ENCODE results near the gene ATP6V0C. TPM values are rescaled to one million over a fixed set of nuclear protein-coding genes. Genes with fewer than 3 reads are reported as not detected.

ATP6V0C gene
- total and polyA plus RNA-seq, 2 of the 13 experiments (the other 11 are each of a cell fraction or from before 2014, with no cell fraction given) = 10.4 to 20.1 TPM

DNA sequence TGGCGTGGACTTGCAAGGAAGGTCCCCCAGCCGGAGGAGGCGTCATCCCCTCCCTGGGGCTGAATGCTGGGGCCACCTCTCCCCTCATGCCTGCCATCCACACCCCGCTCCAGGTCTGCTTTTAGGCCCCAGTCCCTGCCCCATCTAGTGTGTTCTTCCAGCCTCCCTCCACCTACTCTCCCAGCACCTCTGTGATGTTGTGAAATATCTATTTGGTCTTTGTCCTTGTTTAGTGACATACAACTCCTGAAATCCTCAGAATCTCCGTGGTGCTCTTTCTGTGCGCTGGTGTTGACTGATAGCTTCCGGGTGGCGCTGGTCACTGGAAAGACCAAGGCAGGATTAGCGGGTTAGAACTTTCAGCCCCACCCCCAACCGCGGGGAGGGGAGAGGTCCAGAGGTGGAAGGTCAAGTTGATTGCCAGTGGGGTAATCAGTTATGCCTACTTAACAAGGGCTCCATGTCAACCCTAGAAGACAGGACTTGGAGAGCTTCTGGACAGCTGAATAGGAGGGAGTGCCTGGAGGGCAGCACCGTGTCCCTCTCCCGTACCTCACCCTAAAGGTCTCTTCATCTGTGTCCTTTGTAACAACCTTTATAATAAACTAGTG is 28.7 kb upstream of the ATP6V0C start (continued):
- TF ChIP-seq, protein P1, sequence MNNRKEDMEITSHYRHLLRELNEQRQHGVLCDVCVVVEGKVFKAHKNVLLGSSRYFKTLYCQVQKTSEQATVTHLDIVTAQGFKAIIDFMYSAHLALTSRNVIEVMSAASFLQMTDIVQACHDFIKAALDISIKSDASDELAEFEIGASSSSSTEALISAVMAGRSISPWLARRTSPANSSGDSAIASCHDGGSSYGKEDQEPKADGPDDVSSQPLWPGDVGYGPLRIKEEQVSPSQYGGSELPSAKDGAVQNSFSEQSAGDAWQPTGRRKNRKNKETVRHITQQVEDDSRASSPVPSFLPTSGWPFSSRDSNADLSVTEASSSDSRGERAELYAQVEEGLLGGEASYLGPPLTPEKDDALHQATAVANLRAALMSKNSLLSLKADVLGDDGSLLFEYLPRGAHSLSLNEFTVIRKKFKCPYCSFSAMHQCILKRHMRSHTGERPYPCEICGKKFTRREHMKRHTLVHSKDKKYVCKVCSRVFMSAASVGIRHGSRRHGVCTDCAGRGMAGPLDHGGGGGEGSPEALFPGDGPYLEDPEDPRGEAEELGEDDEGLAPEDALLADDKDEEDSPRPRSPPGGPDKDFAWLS (CRISPR knock-in tag; IDR thresholded peaks at IDR 0.05; ENCODE audit: borderline replicate concordance) = no peak
- TF ChIP-seq ZNF713 (CRISPR knock-in tag; IDR thresholded peaks at IDR 0.05) = no peak
- no peak for TF ChIP-seq U2AF1 (optimal IDR thresholded peaks at IDR 0.05; ENCODE audit: low read depth, low read length)
- TF ChIP-seq, protein P2, sequence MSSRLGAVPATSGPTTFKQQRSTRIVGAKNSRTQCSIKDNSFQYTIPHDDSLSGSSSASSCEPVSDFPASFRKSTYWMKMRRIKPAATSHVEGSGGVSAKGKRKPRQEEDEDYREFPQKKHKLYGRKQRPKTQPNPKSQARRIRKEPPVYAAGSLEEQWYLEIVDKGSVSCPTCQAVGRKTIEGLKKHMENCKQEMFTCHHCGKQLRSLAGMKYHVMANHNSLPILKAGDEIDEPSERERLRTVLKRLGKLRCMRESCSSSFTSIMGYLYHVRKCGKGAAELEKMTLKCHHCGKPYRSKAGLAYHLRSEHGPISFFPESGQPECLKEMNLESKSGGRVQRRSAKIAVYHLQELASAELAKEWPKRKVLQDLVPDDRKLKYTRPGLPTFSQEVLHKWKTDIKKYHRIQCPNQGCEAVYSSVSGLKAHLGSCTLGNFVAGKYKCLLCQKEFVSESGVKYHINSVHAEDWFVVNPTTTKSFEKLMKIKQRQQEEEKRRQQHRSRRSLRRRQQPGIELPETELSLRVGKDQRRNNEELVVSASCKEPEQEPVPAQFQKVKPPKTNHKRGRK (CRISPR knock-in tag; IDR thresholded peaks at IDR 0.05) = no peak
- TF ChIP-seq, protein P3, sequence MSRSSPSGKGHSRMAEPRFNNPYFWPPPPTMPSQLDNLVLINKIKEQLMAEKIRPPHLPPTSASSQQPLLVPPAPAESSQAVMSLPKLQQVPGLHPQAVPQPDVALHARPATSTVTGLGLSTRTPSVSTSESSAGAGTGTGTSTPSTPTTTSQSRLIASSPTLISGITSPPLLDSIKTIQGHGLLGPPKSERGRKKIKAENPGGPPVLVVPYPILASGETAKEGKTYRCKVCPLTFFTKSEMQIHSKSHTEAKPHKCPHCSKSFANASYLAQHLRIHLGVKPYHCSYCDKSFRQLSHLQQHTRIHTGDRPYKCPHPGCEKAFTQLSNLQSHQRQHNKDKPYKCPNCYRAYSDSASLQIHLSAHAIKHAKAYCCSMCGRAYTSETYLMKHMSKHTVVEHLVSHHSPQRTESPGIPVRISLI (CRISPR knock-in tag; IDR thresholded peaks at IDR 0.05; ENCODE audit: borderline replicate concordance) = no peak; the same call in 1 of the 2 replicates
- TF ChIP-seq, protein P4, sequence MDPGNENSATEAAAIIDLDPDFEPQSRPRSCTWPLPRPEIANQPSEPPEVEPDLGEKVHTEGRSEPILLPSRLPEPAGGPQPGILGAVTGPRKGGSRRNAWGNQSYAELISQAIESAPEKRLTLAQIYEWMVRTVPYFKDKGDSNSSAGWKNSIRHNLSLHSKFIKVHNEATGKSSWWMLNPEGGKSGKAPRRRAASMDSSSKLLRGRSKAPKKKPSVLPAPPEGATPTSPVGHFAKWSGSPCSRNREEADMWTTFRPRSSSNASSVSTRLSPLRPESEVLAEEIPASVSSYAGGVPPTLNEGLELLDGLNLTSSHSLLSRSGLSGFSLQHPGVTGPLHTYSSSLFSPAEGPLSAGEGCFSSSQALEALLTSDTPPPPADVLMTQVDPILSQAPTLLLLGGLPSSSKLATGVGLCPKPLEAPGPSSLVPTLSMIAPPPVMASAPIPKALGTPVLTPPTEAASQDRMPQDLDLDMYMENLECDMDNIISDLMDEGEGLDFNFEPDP (CRISPR knock-in tag; conservative IDR thresholded peaks at IDR 0.05) = no peak
- TF ChIP-seq, protein P5, sequence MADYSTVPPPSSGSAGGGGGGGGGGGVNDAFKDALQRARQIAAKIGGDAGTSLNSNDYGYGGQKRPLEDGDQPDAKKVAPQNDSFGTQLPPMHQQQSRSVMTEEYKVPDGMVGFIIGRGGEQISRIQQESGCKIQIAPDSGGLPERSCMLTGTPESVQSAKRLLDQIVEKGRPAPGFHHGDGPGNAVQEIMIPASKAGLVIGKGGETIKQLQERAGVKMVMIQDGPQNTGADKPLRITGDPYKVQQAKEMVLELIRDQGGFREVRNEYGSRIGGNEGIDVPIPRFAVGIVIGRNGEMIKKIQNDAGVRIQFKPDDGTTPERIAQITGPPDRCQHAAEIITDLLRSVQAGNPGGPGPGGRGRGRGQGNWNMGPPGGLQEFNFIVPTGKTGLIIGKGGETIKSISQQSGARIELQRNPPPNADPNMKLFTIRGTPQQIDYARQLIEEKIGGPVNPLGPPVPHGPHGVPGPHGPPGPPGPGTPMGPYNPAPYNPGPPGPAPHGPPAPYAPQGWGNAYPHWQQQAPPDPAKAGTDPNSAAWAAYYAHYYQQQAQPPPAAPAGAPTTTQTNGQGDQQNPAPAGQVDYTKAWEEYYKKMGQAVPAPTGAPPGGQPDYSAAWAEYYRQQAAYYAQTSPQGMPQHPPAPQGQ (CRISPR knock-in tag; IDR thresholded peaks at IDR 0.05; ENCODE audit: borderline replicate concordance) = no peak
- peak; percentile 36; the same call in 1 of the 2 replicates for TF ChIP-seq ZBTB38 (CRISPR knock-in tag; IDR thresholded peaks at IDR 0.05)
- TF ChIP-seq, protein P6, sequence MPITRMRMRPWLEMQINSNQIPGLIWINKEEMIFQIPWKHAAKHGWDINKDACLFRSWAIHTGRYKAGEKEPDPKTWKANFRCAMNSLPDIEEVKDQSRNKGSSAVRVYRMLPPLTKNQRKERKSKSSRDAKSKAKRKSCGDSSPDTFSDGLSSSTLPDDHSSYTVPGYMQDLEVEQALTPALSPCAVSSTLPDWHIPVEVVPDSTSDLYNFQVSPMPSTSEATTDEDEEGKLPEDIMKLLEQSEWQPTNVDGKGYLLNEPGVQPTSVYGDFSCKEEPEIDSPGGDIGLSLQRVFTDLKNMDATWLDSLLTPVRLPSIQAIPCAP (CRISPR knock-in tag; IDR thresholded peaks at IDR 0.05; ENCODE audit: low read depth) = no peak
- TF ChIP-seq, protein P7, sequence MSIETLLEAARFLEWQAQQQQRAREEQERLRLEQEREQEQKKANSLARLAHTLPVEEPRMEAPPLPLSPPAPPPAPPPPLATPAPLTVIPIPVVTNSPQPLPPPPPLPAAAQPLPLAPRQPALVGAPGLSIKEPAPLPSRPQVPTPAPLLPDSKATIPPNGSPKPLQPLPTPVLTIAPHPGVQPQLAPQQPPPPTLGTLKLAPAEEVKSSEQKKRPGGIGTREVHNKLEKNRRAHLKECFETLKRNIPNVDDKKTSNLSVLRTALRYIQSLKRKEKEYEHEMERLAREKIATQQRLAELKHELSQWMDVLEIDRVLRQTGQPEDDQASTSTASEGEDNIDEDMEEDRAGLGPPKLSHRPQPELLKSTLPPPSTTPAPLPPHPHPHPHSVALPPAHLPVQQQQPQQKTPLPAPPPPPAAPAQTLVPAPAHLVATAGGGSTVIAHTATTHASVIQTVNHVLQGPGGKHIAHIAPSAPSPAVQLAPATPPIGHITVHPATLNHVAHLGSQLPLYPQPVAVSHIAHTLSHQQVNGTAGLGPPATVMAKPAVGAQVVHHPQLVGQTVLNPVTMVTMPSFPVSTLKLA (IDR thresholded peaks at IDR 0.05) = peak; percentile 44; the same call in 1 of the 2 replicates
- no peak for TF ChIP-seq PAF1 (CRISPR knock-in tag; IDR thresholded peaks at IDR 0.05)
- TF ChIP-seq ZSCAN9 (CRISPR knock-in tag; IDR thresholded peaks at IDR 0.05; ENCODE audit: borderline replicate concordance) = no peak
- no peak for TF ChIP-seq ZNF33A (CRISPR knock-in tag; IDR thresholded peaks at IDR 0.05; ENCODE audit: borderline replicate concordance)
- TF ChIP-seq, protein P8, sequence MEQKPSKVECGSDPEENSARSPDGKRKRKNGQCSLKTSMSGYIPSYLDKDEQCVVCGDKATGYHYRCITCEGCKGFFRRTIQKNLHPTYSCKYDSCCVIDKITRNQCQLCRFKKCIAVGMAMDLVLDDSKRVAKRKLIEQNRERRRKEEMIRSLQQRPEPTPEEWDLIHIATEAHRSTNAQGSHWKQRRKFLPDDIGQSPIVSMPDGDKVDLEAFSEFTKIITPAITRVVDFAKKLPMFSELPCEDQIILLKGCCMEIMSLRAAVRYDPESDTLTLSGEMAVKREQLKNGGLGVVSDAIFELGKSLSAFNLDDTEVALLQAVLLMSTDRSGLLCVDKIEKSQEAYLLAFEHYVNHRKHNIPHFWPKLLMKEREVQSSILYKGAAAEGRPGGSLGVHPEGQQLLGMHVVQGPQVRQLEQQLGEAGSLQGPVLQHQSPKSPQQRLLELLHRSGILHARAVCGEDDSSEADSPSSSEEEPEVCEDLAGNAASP (CRISPR knock-in tag; IDR thresholded peaks at IDR 0.05; ENCODE audit: borderline replicate concordance) = no peak
- no peak for TF ChIP-seq CHCHD3 (CRISPR knock-in tag; IDR thresholded peaks at IDR 0.05)
